Body of pancreas (tissue), 4 donors: ENCODE measurements around the gene PPP1R12A. TPM values are rescaled to one million over a fixed set of nuclear protein-coding genes. Genes with fewer than 3 reads are reported as not detected.

ENCODE experiments used
- ATAC-seq: fragments of 150-250 bp; one replicate; pipeline ENCODE4 v1.9.1; 2016
- DNase-seq, 4 donors: peaks; one replicate each; pipeline ENCODE4 v3.0.0-alpha.2; 2019
- H3K27ac ChIP-seq, 4 donors: fragments of 200-600 bp; sonication (generic); 1 replicate in 3 of 4; 2 replicates in 1 of 4; pipeline versions ENCODE4 v1.5.1 to v1.6.1; 2016 to 2019; ENCODE audit warnings: mild to moderate bottlenecking in 1 of 4, mixed read lengths in 1 of 4, moderate library complexity in 1 of 4
- H3K27me3 ChIP-seq, 2 donors: fragments of 200-600 bp; sonication (generic); one replicate each; pipeline ENCODE4 v1.6.0; 2016; ENCODE audit warnings: mild to moderate bottlenecking in 1 of 2
- H3K36me3 ChIP-seq, 2 donors: fragments of 200-600 bp; sonication (generic); replicated peaks in 1 of 2; 2 replicates each; pipeline ENCODE4 v1.5.1; 2016; ENCODE audit warnings: low read depth in 2 of 2; ENCODE audit not compliant: insufficient read depth in 1 of 2
- H3K4me1 ChIP-seq: fragments of 200-600 bp; sonication (generic); one replicate; pipeline ENCODE4 v1.6.0; 2016
- H3K4me3 ChIP-seq, 2 donors: fragments of 200-600 bp; sonication (generic); 1 replicate in 1 of 2; 2 replicates in 1 of 2; pipeline ENCODE4 v1.5.1; 2016 to 2019
- H3K9me3 ChIP-seq, 3 donors: fragments of 200-600 bp; sonication (generic); 1 replicate in 2 of 3; 2 replicates in 1 of 3; pipeline ENCODE4 v1.5.1; 2016
- CTCF ChIP-seq, 7 experiments: fragments of 450-650 bp in 4 of 7; fragments of 200-600 bp in 3 of 7; sonication (generic) in 3 of 7; IDR thresholded peaks; one replicate each; pipeline ENCODE4 v1.5.1; 2016 to 2019; ENCODE audit warnings: antibody characterized with exemption in 7 of 7
- POLR2A ChIP-seq, 3 donors: fragments of 450-650 bp; IDR thresholded peaks; one replicate each; pipeline ENCODE4 v1.6.1; 2016; ENCODE audit warnings: antibody characterized with exemption in 3 of 3, mild to moderate bottlenecking in 2 of 3
- WGBS, 2 donors: methylation state at CpG; one replicate each; pipeline ENCODE4 v1.1.5; 2017; 5-methylcytosine and 5-hydroxymethylcytosine counted together
- intact Hi-C: fragments of 100-400 bp; cut with DNase I; formaldehyde crosslinking; loops from one replicate; pipeline ENCODE4 v1.15.1; 2023
- total RNA-seq, 2 donors: library from RNA; depleted of rRNA; stranded (reverse); fragments of >200 nt; gene quantifications; one replicate each; pipeline ENCODE4 v1.1.0, GENCODE V29; 2016

Gene PPP1R12A
- total RNA-seq, 2 donors from 2014 or later = 45.4 to 65.6 TPM

GRCh38 chr12:79927772-79928474, 7.0 kb downstream of the PPP1R12A start:
- WGBS, 2 donors = 22 to 43% methylated on average over 1 of the region's 1 CpG
- Histone ChIP-seq H3K9me3 (no peaks in the 10 kb centered on the region), H3K4me3 (no peak overlapping the region), H3K27me3 (no peaks in the 10 kb centered on the region), H3K4me1 (peaks cover 12% of the 10 kb centered on the region), H3K27ac (no peak overlapping the region), H3K36me3 (no peaks in the 10 kb centered on the region)
- ATAC-seq = no peak
- no peak for DNase-seq
- intact Hi-C loops = no loop called here
- TF ChIP-seq POLR2A (IDR thresholded peaks at IDR 0.05) = no peak
- no peak for TF ChIP-seq CTCF (IDR thresholded peaks at IDR 0.05)

GRCh38 chr12:79926951-79927350, 7.9 kb downstream of the PPP1R12A start:
- no peak for TF ChIP-seq CTCF (IDR thresholded peaks at IDR 0.05)
- no peak for TF ChIP-seq POLR2A (IDR thresholded peaks at IDR 0.05)
- no peak overlapping the region for H3K4me3 ChIP-seq
- intact Hi-C loops = no loop called here
- H3K27ac ChIP-seq = no peak overlapping the region
- no peak for DNase-seq
- H3K27me3 ChIP-seq = no peaks in the 10 kb centered on the region
- H3K9me3 ChIP-seq = no peaks in the 10 kb centered on the region
- H3K36me3 ChIP-seq = no peaks in the 10 kb centered on the region
- no peak for ATAC-seq
- 56 to 59% methylated on average over 3 of the region's 3 CpGs for WGBS, 2 donors
- H3K4me1 ChIP-seq = peaks cover 7% of the 10 kb centered on the region

- DNase-seq = no peak
- WGBS, 2 donors = 69 to 93% methylated on average over 1 of the region's 1 CpG
- TF ChIP-seq POLR2A (IDR thresholded peaks at IDR 0.05) (no peak), CTCF (IDR thresholded peaks at IDR 0.05) (no peak)
- Histone ChIP-seq H3K4me1 (peaks cover 12% of the 10 kb centered on the region), H3K36me3 (no peaks in the 10 kb centered on the region), H3K9me3 (no peaks in the 10 kb centered on the region), H3K27ac (no peak overlapping the region), H3K4me3 (no peak overlapping the region), H3K27me3 (no peaks in the 10 kb centered on the region)
- intact Hi-C loops = no loop called here
- no peak for ATAC-seq
Observed at GRCh38 chr12:79925492-79925891, 9.4 kb downstream of the PPP1R12A start.

GRCh38 chr12:79921786-79922185, 13.1 kb downstream of the PPP1R12A start:
- H3K27ac ChIP-seq = no peak overlapping the region
- no peaks in the 10 kb centered on the region for H3K36me3 ChIP-seq
- no peak for ATAC-seq
- H3K4me1 ChIP-seq = peaks cover 15% of the 10 kb centered on the region
- TF ChIP-seq CTCF (IDR thresholded peaks at IDR 0.05) = no peak
- TF ChIP-seq POLR2A (IDR thresholded peaks at IDR 0.05) = no peak
- WGBS, 2 donors = 80 to 91% methylated on average over 1 of the region's 1 CpG
- no peaks in the 10 kb centered on the region for H3K9me3 ChIP-seq
- H3K27me3 ChIP-seq = no peaks in the 10 kb centered on the region
- intact Hi-C loops = no loop called here
- DNase-seq = no peak
- no peak overlapping the region for H3K4me3 ChIP-seq
